Mucosa of rectum (tissue), 2 donors: ENCODE data around the gene WNT2B.

Source experiments
- H3K27ac ChIP-seq, 2 donors: one replicate each; pipeline ENCODE4 v1.7.0; 2013; ENCODE audit warnings: inconsistent platforms in 2 of 2, low read depth in 2 of 2, low read length in 2 of 2
- H3K27me3 ChIP-seq, 2 donors: one replicate each; pipeline ENCODE4 v1.7.0; 2013; ENCODE audit warnings: low read length in 2 of 2; ENCODE audit not compliant: control insufficient read depth in 2 of 2, insufficient read depth in 2 of 2
- H3K36me3 ChIP-seq, 2 donors: one replicate each; pipeline ENCODE4 v1.7.0; 2013; ENCODE audit warnings: low read length in 2 of 2; ENCODE audit not compliant: control insufficient read depth in 2 of 2, insufficient read depth in 2 of 2
- H3K4me1 ChIP-seq, 2 donors: one replicate each; pipeline ENCODE4 v1.7.0; 2013; ENCODE audit warnings: low read length in 2 of 2, mild to moderate bottlenecking in 1 of 2; ENCODE audit not compliant: control insufficient read depth in 2 of 2, insufficient read depth in 2 of 2
- H3K4me3 ChIP-seq, 2 donors: one replicate each; pipeline ENCODE4 v1.7.0; 2013; ENCODE audit warnings: low read length in 2 of 2
- H3K9ac ChIP-seq, 2 donors: one replicate each; pipeline ENCODE4 v1.7.0; 2013; ENCODE audit warnings: low read length in 2 of 2, low read depth in 1 of 2, mild to moderate bottlenecking in 1 of 2
- H3K9me3 ChIP-seq, 2 donors: one replicate each; pipeline ENCODE4 v1.7.0; 2013; ENCODE audit warnings: low read length in 2 of 2; ENCODE audit not compliant: control insufficient read depth in 2 of 2
- donor health status: healthy.
- donor health status: Normal muscosa, but diverticular disease.

WNT2B gene

GRCh38 chr1:112504001-112504660 lies 4.6 kb upstream of the WNT2B start:
- peak overlapping the region; percentile 11 to 35 for H3K27ac ChIP-seq
- no peaks in the 10 kb centered on the region for H3K36me3 ChIP-seq
- H3K27me3 ChIP-seq = peaks cover 15 to 18% of the 10 kb centered on the region in 2 donors
- H3K4me1 ChIP-seq = peaks cover 18 to 19% of the 10 kb centered on the region in 2 donors
- H3K4me3 ChIP-seq = no peak overlapping the region
- no peak overlapping the region for H3K9ac ChIP-seq
- no peaks in the 10 kb centered on the region for H3K9me3 ChIP-seq

GRCh38 chr1:112504661-112505399 lies 3.9 kb upstream of the WNT2B start:
- Histone ChIP-seq H3K27ac (peak overlapping the region; percentile 11 to 19), H3K9me3 (no peaks in the 10 kb centered on the region), H3K36me3 (no peaks in the 10 kb centered on the region), H3K9ac (no peak overlapping the region), H3K4me3 (no peak overlapping the region), H3K4me1 (peaks cover 18 to 20% of the 10 kb centered on the region in 2 donors), H3K27me3 (peaks cover 21% of the 10 kb centered on the region in 2 donors)

GRCh38 chr1:112505400-112505785 lies 3.4 kb upstream of the WNT2B start:
- peak overlapping the region in 1 of 2 donors; percentile 11 for H3K27ac ChIP-seq
- peaks cover 18 to 20% of the 10 kb centered on the region in 2 donors for H3K4me1 ChIP-seq
- peaks cover 21 to 24% of the 10 kb centered on the region in 2 donors for H3K27me3 ChIP-seq

GRCh38 chr1:112505878-112506277 lies 2.9 kb upstream of the WNT2B start:
- H3K27ac ChIP-seq = no peak overlapping the region
- no peaks in the 10 kb centered on the region for H3K36me3 ChIP-seq
- H3K4me1 ChIP-seq = peaks cover 18 to 20% of the 10 kb centered on the region in 2 donors
- H3K4me3 ChIP-seq = no peak overlapping the region
- no peaks in the 10 kb centered on the region for H3K9me3 ChIP-seq
- no peak overlapping the region for H3K9ac ChIP-seq
- peaks cover 21 to 24% of the 10 kb centered on the region in 2 donors for H3K27me3 ChIP-seq

More at GRCh38 chr1:112505400-112505785, 3.4 kb upstream of the WNT2B start:
- H3K9me3 ChIP-seq = no peaks in the 10 kb centered on the region
- H3K9ac ChIP-seq = no peak overlapping the region
- H3K36me3 ChIP-seq = no peaks in the 10 kb centered on the region
- H3K4me3 ChIP-seq = no peak overlapping the region

DNA sequence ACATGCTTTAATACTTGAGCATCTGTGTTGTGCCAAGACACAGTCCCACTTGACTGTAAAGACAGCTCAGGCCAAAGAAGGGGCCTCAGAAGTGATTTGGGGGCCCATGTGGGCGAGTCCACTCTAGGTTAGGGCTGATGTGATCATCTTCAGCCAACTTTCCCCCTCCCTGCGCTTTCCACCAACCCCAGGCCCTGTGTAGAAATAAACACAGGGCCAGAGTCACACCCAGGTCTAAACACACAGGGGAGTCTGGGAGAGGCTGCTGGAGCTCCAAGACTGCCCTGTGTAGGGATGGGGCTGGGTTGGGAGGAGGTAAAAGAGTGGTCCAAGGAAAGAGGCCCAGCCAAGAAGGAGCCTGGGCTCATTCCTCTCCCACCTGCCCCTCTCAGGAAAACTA lies 2.5 kb upstream of the WNT2B start:
- peaks cover 21 to 24% of the 10 kb centered on the region in 2 donors for H3K27me3 ChIP-seq
- H3K36me3 ChIP-seq = no peaks in the 10 kb centered on the region
- H3K27ac ChIP-seq = no peak overlapping the region
- no peak overlapping the region for H3K9ac ChIP-seq
- peaks cover 16 to 20% of the 10 kb centered on the region in 2 donors for H3K4me1 ChIP-seq
- no peak overlapping the region for H3K4me3 ChIP-seq
- H3K9me3 ChIP-seq = no peaks in the 10 kb centered on the region

GRCh38 chr1:112506731-112507130 lies 2.0 kb upstream of the WNT2B start:
- H3K27ac ChIP-seq = no peak overlapping the region
- no peak overlapping the region for H3K9ac ChIP-seq
- H3K27me3 ChIP-seq = peaks cover 21 to 24% of the 10 kb centered on the region in 2 donors
- peaks cover 11 to 20% of the 10 kb centered on the region in 2 donors for H3K4me1 ChIP-seq
- H3K9me3 ChIP-seq = no peaks in the 10 kb centered on the region
- H3K4me3 ChIP-seq = no peak overlapping the region
- H3K36me3 ChIP-seq = no peaks in the 10 kb centered on the region

DNA sequence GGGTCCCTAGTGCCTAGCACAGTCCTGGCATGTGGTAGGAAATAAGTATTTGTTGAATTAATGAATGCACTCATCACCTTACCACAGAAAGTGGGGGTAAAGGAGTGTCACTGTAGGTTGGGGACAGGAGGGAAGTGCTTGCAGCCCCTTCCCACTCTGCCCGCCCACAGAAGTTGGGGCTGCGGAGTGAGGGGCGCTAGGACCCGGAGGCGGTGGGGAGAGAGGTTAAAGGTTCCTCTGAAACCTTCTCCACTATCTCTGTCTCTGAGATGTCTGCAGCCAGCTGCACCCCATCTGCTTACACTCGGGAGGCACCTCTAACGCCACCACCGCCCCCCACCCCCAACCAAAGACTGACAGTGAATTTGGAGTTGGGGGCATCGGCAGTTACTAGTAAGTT lies 1.4 kb upstream of the WNT2B start:
- H3K4me3 ChIP-seq = no peak overlapping the region
- peaks cover 11 to 18% of the 10 kb centered on the region in 2 donors for H3K4me1 ChIP-seq
- H3K27me3 ChIP-seq = peaks cover 21 to 24% of the 10 kb centered on the region in 2 donors
- no peaks in the 10 kb centered on the region for H3K9me3 ChIP-seq
- H3K27ac ChIP-seq = peak overlapping the region in 1 of 2 donors; percentile 9
- H3K36me3 ChIP-seq = no peaks in the 10 kb centered on the region
- no peak overlapping the region for H3K9ac ChIP-seq

GRCh38 chr1:112507921-112508277 lies 866 bp upstream of the WNT2B start:
- Histone ChIP-seq H3K4me3 (peak overlapping the region; percentile 68 to 79), H3K9me3 (no peaks in the 10 kb centered on the region), H3K36me3 (no peaks in the 10 kb centered on the region), H3K4me1 (peaks cover 11 to 18% of the 10 kb centered on the region in 2 donors), H3K9ac (peak overlapping the region in 1 of 2 donors; percentile 58), H3K27me3 (peaks cover 19 to 20% of the 10 kb centered on the region in 2 donors), H3K27ac (peak overlapping the region; percentile 9 to 11)

- Histone ChIP-seq H3K9me3 (no peaks in the 10 kb centered on the region), H3K27ac (peak overlapping the region; percentile 47 to 56), H3K4me1 (peaks cover 11 to 18% of the 10 kb centered on the region in 2 donors), H3K4me3 (peak overlapping the region; percentile 68 to 79), H3K27me3 (peaks cover 9 to 14% of the 10 kb centered on the region in 2 donors), H3K9ac (peak overlapping the region in 1 of 2 donors; percentile 58), H3K36me3 (no peaks in the 10 kb centered on the region)
These were observed 367 bp downstream of the WNT2B start for GRCh38 chr1:112509005-112509659.
